ENCODE data around the gene BABAM2.
"Not testable (repeated sequence)": the region's sequence is repeated elsewhere in the genome, so short reads cannot be mapped to it uniquely, and the experiment has no call there.

BABAM2 gene

DNA sequence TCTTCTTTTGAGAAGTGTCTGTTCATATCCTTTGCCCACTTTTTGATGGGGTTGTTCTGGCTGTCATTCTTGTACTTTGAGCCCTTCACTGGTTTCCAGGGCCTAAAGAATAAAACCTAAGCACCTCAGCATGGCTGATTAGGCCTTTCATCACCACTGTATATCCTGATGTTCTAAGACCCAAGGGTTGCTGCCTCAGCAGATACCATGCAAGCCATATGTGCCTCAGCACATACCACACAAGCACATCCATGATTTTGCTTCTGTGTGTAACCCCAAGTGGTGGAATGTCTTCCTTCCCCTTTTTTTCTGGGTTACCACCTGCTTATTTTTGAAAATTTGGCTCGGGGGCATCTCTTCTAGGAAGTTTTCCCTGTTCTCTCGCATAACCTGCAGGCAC, 11.7 kb upstream of the BABAM2 start:
- no peaks in the 10 kb centered on the region for H3K27me3 ChIP-seq (ENCODE audit: insufficient read depth, low read length)
- no peak overlapping the region for H3K27ac ChIP-seq (ENCODE audit: low read depth, low read length)
- no peaks in the 10 kb centered on the region for H3K4me1 ChIP-seq (ENCODE audit: control insufficient read depth, insufficient read depth, low read length, unreplicated experiment)
- no peak overlapping the region for H2AFZ ChIP-seq (ENCODE audit: low read length, unreplicated experiment)
- H3K4me3 ChIP-seq (ENCODE audit: low read depth, low read length): no peak overlapping the region
- no peaks in the 10 kb centered on the region for H3K79me2 ChIP-seq (ENCODE audit: control insufficient read depth, insufficient read depth, low read length, unreplicated experiment)
- H3K36me3 ChIP-seq (ENCODE audit: insufficient read depth, low read length): no peaks in the 10 kb centered on the region

DNA sequence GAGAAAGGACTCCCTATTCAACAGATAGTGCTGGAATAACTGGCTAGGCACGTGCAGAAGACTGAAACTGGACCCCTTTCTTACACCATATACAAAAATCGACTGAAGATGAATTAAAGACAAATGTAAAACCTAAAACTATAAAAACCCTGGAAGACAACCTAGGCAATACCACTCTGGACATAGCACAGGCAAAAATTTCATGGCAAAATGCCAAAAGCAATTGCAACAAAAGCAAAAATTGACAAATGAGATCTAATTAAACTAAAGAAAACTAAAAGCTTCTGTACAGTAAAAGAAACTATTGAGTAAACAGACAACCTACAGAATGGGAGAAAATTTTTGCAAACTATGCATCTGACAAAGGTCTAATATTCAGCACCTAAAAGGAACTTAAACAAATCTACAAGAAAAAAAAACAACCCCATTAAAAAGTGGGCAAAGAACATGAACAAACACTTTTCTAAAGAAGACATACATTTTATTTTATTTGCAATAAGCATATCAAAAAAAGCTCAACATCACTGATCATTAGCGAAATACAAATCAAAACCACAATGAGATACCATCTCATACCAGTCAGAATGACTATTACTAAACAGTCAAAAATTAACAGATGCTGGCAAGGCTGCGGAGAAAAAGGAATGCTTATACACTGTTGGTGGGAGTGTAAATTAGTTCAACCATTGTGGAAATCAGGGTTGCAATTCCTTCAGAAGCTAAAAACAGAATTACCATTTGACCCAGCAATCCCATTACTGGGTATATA, 8.5 kb upstream of the BABAM2 start:
- H3K79me2 ChIP-seq (ENCODE audit: control insufficient read depth, insufficient read depth, low read length, unreplicated experiment); H3K36me3 ChIP-seq (ENCODE audit: insufficient read depth, low read length); H3K27me3 ChIP-seq (ENCODE audit: insufficient read depth, low read length); H3K27ac ChIP-seq (ENCODE audit: low read depth, low read length); H2AFZ ChIP-seq (ENCODE audit: low read length, unreplicated experiment); H3K4me3 ChIP-seq (ENCODE audit: low read depth, low read length): not testable (repeated sequence)
- H3K4me1 ChIP-seq (ENCODE audit: control insufficient read depth, insufficient read depth, low read length, unreplicated experiment): peaks cover 19% of the 10 kb centered on the region

DNA sequence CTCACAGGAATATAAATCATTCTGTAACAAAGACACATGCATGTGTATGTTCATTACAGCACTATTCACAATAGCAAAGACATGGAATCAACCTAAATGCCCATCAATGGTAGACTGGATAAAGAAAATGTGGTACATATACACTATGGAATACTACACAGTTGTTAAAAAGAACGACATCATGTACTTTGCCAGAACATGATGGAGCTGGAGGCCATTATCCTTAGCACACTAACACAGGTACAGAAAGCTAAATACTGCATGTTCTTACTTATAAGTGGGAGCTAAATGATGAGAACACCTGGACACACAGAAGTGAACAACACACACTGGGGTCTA, 8.0 kb upstream of the BABAM2 start:
- H3K27me3 ChIP-seq (ENCODE audit: insufficient read depth, low read length); H2AFZ ChIP-seq (ENCODE audit: low read length, unreplicated experiment); H3K79me2 ChIP-seq (ENCODE audit: control insufficient read depth, insufficient read depth, low read length, unreplicated experiment); H3K36me3 ChIP-seq (ENCODE audit: insufficient read depth, low read length); H3K27ac ChIP-seq (ENCODE audit: low read depth, low read length); H3K4me3 ChIP-seq (ENCODE audit: low read depth, low read length): not testable (repeated sequence)
- H3K4me1 ChIP-seq (ENCODE audit: control insufficient read depth, insufficient read depth, low read length, unreplicated experiment): peaks cover 19% of the 10 kb centered on the region

DNA sequence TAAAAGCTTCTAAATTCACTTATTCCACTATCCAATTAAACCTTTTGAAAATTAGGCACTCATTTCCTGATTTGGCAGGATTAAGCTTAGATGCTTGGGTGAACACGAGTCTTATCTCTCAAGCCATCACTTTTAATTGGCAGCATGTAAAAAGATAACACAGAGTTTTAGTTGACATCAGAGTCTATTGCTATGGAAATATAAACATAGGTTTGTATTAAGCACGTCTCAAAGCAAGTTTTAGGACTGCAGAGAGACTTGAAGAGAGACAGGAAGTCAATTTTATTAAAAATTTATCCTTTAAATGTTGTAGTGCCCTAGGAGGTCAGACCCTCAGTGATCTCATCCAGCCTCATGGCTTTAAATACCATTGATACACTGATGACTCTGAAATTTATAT, 5.9 kb upstream of the BABAM2 start:
- Histone ChIP-seq H3K79me2 (ENCODE audit: control insufficient read depth, insufficient read depth, low read length, unreplicated experiment) (peaks cover 2% of the 10 kb centered on the region), H2AFZ (ENCODE audit: low read length, unreplicated experiment) (peak overlapping the region; percentile 18), H3K27ac (ENCODE audit: low read depth, low read length) (peak overlapping the region; percentile 79), H3K4me3 (ENCODE audit: low read depth, low read length) (no peak overlapping the region), H3K27me3 (ENCODE audit: insufficient read depth, low read length) (no peaks in the 10 kb centered on the region), H3K4me1 (ENCODE audit: control insufficient read depth, insufficient read depth, low read length, unreplicated experiment) (peaks cover 32% of the 10 kb centered on the region), H3K36me3 (ENCODE audit: insufficient read depth, low read length) (no peaks in the 10 kb centered on the region)

DNA sequence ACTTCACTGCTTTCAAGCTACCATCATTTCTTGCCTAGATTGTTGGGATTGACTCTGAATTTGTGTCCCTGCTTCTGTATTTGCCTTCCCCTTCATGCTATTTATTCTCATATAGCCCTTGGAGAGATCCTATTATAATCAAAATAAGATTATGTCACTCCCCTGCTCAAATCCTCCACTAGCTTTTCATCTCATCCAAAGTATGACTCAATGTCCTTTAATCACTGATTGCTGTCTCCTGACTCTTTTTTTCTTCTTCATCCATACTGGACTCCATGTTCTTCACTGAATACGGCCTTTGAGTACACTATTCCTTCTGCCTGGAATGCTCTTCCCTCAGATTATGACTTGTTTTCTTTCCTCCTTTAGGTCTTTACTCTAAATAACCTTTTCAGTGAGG, 5.3 kb upstream of the BABAM2 start:
- Histone ChIP-seq H3K27ac (ENCODE audit: low read depth, low read length) (peak overlapping the region; percentile 79), H3K4me3 (ENCODE audit: low read depth, low read length) (no peak overlapping the region), H3K79me2 (ENCODE audit: control insufficient read depth, insufficient read depth, low read length, unreplicated experiment) (peaks cover 8% of the 10 kb centered on the region), H3K36me3 (ENCODE audit: insufficient read depth, low read length) (no peaks in the 10 kb centered on the region), H3K4me1 (ENCODE audit: control insufficient read depth, insufficient read depth, low read length, unreplicated experiment) (peaks cover 33% of the 10 kb centered on the region), H2AFZ (ENCODE audit: low read length, unreplicated experiment) (peak overlapping the region; percentile 53), H3K27me3 (ENCODE audit: insufficient read depth, low read length) (no peaks in the 10 kb centered on the region)

DNA sequence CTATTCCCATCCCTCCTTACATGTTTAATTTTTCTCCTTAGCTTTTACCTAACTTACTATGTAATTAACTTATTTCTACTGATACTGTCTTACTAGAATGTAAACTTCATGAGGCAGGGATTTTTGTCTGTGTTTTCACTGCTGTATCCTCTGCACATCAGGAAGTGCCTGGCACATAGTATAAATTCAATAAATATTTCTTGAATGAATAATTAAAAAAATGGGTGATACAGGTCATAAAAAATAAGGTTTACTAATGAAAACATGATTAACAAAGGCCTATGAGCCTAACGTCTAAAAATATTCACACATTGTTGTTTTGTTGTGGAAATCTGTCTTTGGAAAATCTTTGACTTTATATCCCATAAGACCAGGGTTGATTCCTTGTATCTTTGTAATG, 4.9 kb upstream of the BABAM2 start:
- H3K27me3 ChIP-seq (ENCODE audit: insufficient read depth, low read length): no peaks in the 10 kb centered on the region
- H3K4me1 ChIP-seq (ENCODE audit: control insufficient read depth, insufficient read depth, low read length, unreplicated experiment): peaks cover 33% of the 10 kb centered on the region
- H2AFZ ChIP-seq (ENCODE audit: low read length, unreplicated experiment): peak overlapping the region; percentile 53
- peak overlapping the region; percentile 79 for H3K27ac ChIP-seq (ENCODE audit: low read depth, low read length)
- no peak overlapping the region for H3K4me3 ChIP-seq (ENCODE audit: low read depth, low read length)
- peaks cover 8% of the 10 kb centered on the region for H3K79me2 ChIP-seq (ENCODE audit: control insufficient read depth, insufficient read depth, low read length, unreplicated experiment)
- no peaks in the 10 kb centered on the region for H3K36me3 ChIP-seq (ENCODE audit: insufficient read depth, low read length)

DNA sequence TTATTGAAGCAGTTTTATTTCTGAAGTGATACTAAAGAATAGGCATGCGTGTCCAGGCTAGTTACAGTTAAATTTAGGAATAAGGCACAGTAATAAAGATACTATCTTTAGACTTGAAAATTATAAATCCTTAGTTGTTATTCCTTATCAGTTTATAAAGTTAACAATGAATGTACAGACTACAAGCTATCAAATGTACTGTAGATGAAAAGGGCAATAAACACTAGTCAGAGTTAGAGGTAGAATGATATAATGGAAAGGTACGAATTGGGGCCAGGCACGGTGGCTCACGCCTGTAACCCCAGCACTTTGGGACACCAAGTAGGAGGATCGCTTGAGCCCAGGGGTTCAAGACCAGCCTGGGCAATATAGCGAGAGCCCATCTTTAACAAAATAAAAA, 4.2 kb upstream of the BABAM2 start:
- Histone ChIP-seq H3K27me3 (ENCODE audit: insufficient read depth, low read length) (no peaks in the 10 kb centered on the region), H3K79me2 (ENCODE audit: control insufficient read depth, insufficient read depth, low read length, unreplicated experiment) (peaks cover 14% of the 10 kb centered on the region), H3K27ac (ENCODE audit: low read depth, low read length) (peak overlapping the region; percentile 79), H3K4me1 (ENCODE audit: control insufficient read depth, insufficient read depth, low read length, unreplicated experiment) (peaks cover 33% of the 10 kb centered on the region), H3K4me3 (ENCODE audit: low read depth, low read length) (no peak overlapping the region), H3K36me3 (ENCODE audit: insufficient read depth, low read length) (no peaks in the 10 kb centered on the region), H2AFZ (ENCODE audit: low read length, unreplicated experiment) (no peak overlapping the region)

DNA sequence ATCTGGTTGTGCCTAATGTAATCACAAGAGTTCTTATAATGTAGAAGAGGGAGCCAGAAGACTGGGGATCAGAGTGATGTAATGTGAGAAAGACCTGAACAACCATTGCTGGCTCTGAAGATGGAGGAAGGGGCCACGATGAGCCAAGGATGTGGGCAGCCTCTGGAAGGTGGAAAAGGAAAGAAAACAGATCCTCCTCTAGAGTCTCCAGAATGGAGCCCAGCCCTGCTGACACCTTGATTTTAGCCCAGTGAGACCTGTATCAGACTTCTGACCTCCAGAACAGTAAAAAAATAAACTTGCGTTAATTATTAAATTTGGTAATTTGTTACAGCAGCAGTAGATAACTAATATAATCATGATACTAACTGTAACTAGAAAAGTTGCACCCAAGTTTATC, 3.4 kb upstream of the BABAM2 start:
- no peak overlapping the region for H3K27ac ChIP-seq (ENCODE audit: low read depth, low read length)
- H3K4me1 ChIP-seq (ENCODE audit: control insufficient read depth, insufficient read depth, low read length, unreplicated experiment): peaks cover 41% of the 10 kb centered on the region
- no peak overlapping the region for H2AFZ ChIP-seq (ENCODE audit: low read length, unreplicated experiment)
- H3K79me2 ChIP-seq (ENCODE audit: control insufficient read depth, insufficient read depth, low read length, unreplicated experiment): peaks cover 21% of the 10 kb centered on the region
- H3K36me3 ChIP-seq (ENCODE audit: insufficient read depth, low read length): no peaks in the 10 kb centered on the region
- no peak overlapping the region for H3K4me3 ChIP-seq (ENCODE audit: low read depth, low read length)
- no peaks in the 10 kb centered on the region for H3K27me3 ChIP-seq (ENCODE audit: insufficient read depth, low read length)

DNA sequence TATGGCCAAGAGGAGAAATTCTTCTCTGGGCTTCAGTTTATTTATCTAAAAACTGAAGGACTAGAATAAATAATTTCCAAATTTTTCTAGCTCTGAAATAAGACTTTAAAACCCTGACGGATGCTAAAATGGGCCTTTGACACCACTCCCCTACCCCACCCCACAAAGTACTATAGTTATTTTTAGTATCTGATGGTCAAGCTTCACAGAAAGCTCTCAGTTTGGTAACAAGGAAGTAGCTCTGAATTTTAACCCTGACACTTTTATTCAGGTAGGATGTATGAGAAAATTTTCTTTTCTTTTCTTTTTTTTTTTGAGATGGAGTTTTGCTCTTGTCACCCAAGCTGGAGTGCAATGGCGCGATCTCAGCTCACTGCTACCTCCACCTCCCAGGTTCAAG, 2.7 kb upstream of the BABAM2 start:
- no peaks in the 10 kb centered on the region for H3K27me3 ChIP-seq (ENCODE audit: insufficient read depth, low read length)
- H3K4me1 ChIP-seq (ENCODE audit: control insufficient read depth, insufficient read depth, low read length, unreplicated experiment): peaks cover 44% of the 10 kb centered on the region
- no peak overlapping the region for H3K4me3 ChIP-seq (ENCODE audit: low read depth, low read length)
- no peak overlapping the region for H3K27ac ChIP-seq (ENCODE audit: low read depth, low read length)
- H2AFZ ChIP-seq (ENCODE audit: low read length, unreplicated experiment): no peak overlapping the region
- peaks cover 26% of the 10 kb centered on the region for H3K79me2 ChIP-seq (ENCODE audit: control insufficient read depth, insufficient read depth, low read length, unreplicated experiment)
- no peaks in the 10 kb centered on the region for H3K36me3 ChIP-seq (ENCODE audit: insufficient read depth, low read length)

DNA sequence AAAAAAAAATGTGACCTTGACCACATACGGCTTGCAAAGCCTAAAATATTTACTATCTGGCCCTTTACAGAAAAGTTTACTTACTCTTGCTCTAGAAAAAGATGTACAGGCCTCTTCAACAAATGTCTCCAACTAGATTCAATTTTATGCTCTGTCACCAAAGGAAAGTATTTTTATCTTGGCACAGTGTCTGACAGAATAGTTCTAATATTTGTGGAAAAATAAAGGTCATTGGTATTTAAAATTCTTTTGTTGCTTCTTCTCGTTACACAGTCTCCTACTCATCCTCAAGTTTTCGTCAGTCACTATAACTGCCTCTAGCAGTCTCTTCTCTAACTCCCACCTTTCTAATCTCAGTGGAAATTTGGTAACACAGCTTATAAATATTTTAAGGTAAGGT, 1.7 kb upstream of the BABAM2 start:
- peaks cover 29% of the 10 kb centered on the region for H3K79me2 ChIP-seq (ENCODE audit: control insufficient read depth, insufficient read depth, low read length, unreplicated experiment)
- peaks cover 44% of the 10 kb centered on the region for H3K4me1 ChIP-seq (ENCODE audit: control insufficient read depth, insufficient read depth, low read length, unreplicated experiment)
- H3K27ac ChIP-seq (ENCODE audit: low read depth, low read length): peak overlapping the region; percentile 97
- H3K36me3 ChIP-seq (ENCODE audit: insufficient read depth, low read length): no peaks in the 10 kb centered on the region
- H2AFZ ChIP-seq (ENCODE audit: low read length, unreplicated experiment): peak overlapping the region; percentile 10
- H3K27me3 ChIP-seq (ENCODE audit: insufficient read depth, low read length): no peaks in the 10 kb centered on the region
- peak overlapping the region; percentile 87 for H3K4me3 ChIP-seq (ENCODE audit: low read depth, low read length)

DNA sequence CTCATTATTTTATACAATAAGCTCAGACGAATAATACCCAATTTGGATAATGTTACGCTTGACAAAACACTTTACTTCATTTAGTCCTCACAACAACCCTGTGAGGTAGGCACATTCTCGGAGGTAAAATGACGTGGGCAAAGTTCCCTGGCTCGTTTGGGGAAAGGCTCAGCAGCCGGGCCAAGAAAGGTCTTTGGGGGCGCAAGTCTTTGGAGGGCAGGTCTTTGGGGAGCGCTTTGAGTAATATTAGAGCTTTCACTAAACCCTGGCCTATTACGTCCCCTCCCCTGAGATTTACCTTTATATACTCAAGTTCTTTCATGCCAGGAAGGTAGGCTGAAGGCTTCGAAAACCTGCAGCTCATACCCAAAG, 769 bp upstream of the BABAM2 start:
- Histone ChIP-seq H3K79me2 (ENCODE audit: control insufficient read depth, insufficient read depth, low read length, unreplicated experiment) (peaks cover 34% of the 10 kb centered on the region), H3K27ac (ENCODE audit: low read depth, low read length) (peak overlapping the region; percentile 97), H3K36me3 (ENCODE audit: insufficient read depth, low read length) (no peaks in the 10 kb centered on the region), H3K4me3 (ENCODE audit: low read depth, low read length) (peak overlapping the region; percentile 87), H2AFZ (ENCODE audit: low read length, unreplicated experiment) (peak overlapping the region; percentile 1), H3K27me3 (ENCODE audit: insufficient read depth, low read length) (no peaks in the 10 kb centered on the region), H3K4me1 (ENCODE audit: control insufficient read depth, insufficient read depth, low read length, unreplicated experiment) (peaks cover 42% of the 10 kb centered on the region)
